Measurements from ENCODE around the gene NXPH4.

NXPH4 gene

GRCh38 chr12:57204454-57204853 is 12.1 kb upstream of the NXPH4 start:
- DNase-seq = no peak

GRCh38 chr12:57205186-57205585 is 11.4 kb upstream of the NXPH4 start:
- DNase-seq = no peak

- DNase-seq = no peak
Measured at GRCh38 chr12:57205931-57206330, 10.7 kb upstream of the NXPH4 start.

GRCh38 chr12:57207731-57208630 is 8.6 kb upstream of the NXPH4 start:
- no peak for DNase-seq

- no peak for DNase-seq
Measured at GRCh38 chr12:57208631-57209282, 7.8 kb upstream of the NXPH4 start.

- no peak for DNase-seq
Measured at GRCh38 chr12:57209916-57210315, 6.7 kb upstream of the NXPH4 start.

GRCh38 chr12:57210461-57210860 is 6.1 kb upstream of the NXPH4 start:
- DNase-seq = no peak

GRCh38 chr12:57210926-57211692 is 5.5 kb upstream of the NXPH4 start:
- DNase-seq = no peak

GRCh38 chr12:57211791-57212700 is 4.5 kb upstream of the NXPH4 start:
- no peak for DNase-seq

GRCh38 chr12:57212701-57213057 is 3.9 kb upstream of the NXPH4 start:
- no peak for DNase-seq

- DNase-seq = peak; percentile 95
Measured at GRCh38 chr12:57213058-57213715, 3.4 kb upstream of the NXPH4 start.

GRCh38 chr12:57213763-57214397 is 2.7 kb upstream of the NXPH4 start:
- DNase-seq = no peak

GRCh38 chr12:57214398-57214781 is 2.2 kb upstream of the NXPH4 start:
- DNase-seq = peak; percentile 85

GRCh38 chr12:57215065-57215464 is 1.5 kb upstream of the NXPH4 start:
- DNase-seq = no peak

- DNase-seq = peak; percentile 69
Measured at GRCh38 chr12:57215668-57216013, 953 bp upstream of the NXPH4 start.

- DNase-seq = peak; percentile 73
Measured at GRCh38 chr12:57216921-57217879, 606 bp downstream of the NXPH4 start.

GRCh38 chr12:57218030-57218853 is 1.6 kb downstream of the NXPH4 start:
- DNase-seq = no peak

GRCh38 chr12:57219205-57219992 is 2.8 kb downstream of the NXPH4 start:
- no peak for DNase-seq

All from activated CD8-positive, alpha-beta memory T cell treated with anti-CD3 and anti-CD28 coated beads for 24 hours (primary cell).